Lung microvascular endothelial cell (primary cell): ENCODE measurements around the gene OR7A10. TPM values are rescaled to one million over a fixed set of nuclear protein-coding genes. Genes with fewer than 3 reads are reported as not detected.

ENCODE experiments used
- DNase-seq, 2 donors: peaks; one replicate each; pipeline versions ENCODE4 v3.0.0 to v3.0.0-alpha.2; 2010; ENCODE audit warnings: low read depth in 2 of 2
- total RNA-seq: library from RNA; depleted of rRNA; stranded (reverse); fragments of >200 nt; gene quantifications from 2 replicates; pipeline ENCODE4 v1.2.1, GENCODE V29; 2014

OR7A10 gene
- total RNA-seq = not detected in 2 replicates

GRCh38 chr19:14848822-14849221, at the start of gene OR7A10:
OR7A10 (minus strand) TSS chr19:14848922; CDS start chr19:14841877, 7,045 bp downstream.
- DNase-seq = no peak

DNA sequence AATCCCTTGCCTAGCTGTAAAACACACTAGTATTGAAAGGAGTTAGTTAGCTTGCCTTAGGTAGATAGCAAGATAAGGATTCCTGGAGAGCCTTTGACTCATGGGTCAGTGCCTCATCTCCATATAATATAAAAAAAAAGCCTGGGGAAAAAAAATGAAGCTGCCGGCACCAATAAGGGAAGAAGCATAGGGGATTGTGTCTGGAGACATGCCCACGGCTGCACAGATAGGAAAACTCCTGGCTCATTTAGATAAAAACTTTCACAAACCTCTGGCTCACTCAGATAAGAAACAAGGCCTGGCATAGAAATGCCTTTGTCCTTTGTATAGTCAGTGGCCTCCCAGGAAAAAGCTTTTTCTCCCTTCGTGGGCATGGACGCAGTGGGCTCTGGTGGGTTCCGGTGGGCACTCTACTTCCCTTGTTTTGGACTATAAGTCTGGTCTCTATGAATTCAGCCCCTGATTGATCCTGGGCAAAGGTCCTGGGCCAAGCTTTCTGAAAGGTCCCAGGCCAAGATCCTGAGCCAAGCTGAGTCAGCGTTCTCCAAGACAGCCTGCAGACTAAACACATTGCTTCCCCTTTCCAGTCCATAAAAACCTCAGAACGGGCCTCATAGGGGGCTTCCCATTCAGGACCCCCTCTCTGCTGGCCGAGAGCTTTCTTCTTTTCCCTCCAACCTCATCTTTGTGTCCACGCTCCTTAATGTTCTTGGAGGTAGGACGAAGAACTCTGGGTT, 42.1 kb upstream of the OR7A10 start:
- DNase-seq = no peak

DNA sequence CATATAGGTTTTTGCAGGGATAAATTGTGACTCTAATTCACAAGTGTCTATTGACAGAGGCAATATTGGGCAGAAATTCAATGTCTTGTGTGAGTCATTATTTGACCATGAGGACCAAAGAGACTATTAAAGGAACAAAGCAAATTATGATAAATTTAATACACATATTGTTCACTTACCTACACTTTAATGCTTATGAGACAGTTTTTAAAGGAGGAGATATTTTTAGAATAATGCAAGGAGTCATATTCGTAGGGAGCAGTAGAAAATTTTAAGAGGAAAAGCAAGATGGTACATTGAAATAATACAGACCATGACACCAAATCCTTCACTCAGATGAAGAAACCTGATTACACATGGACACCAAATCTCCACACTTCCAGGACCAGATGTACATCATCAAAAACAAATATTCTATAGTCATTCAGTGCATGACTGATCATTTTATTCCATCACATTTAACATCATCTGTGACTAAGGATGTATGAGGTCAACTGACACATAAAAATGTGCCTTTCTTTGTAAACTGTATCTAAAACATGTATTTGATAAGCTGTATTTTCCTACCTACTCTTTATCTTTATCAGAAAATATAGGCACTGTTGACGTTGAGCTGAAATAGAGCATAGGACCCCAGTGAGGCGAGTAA, 41.4 kb upstream of the OR7A10 start:
- no peak for DNase-seq

- DNase-seq = no peak
Observed at GRCh38 chr19:14886032-14886431, 37.3 kb upstream of the OR7A10 start, which contains the start of gene OR7A17. OR7A17 (minus strand) TSS chr19:14886132; CDS start chr19:14881355, 4,777 bp downstream.

- DNase-seq = peak; percentile 17 to 21
Observed at GRCh38 chr19:14871619-14872230, 23.0 kb upstream of the OR7A10 start.

DNA sequence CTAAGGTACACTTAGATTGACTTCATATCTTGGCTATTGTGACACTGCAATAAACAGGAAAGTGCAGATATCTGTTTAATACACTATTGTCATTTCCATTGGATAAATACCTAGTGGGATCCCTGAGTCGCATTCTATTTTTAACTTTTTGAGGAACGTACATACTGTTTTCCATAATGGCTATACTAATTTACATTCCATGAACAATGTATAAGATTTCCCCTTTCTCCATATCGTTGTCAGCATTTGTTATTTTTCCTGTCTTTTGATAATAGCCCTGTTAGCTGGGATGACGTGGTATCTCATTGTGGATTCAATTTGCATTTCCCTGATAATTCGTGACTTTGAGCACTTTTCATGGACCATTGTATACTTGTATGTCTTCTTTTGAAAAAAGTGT, 19.8 kb upstream of the OR7A10 start:
- DNase-seq = no peak

DNA sequence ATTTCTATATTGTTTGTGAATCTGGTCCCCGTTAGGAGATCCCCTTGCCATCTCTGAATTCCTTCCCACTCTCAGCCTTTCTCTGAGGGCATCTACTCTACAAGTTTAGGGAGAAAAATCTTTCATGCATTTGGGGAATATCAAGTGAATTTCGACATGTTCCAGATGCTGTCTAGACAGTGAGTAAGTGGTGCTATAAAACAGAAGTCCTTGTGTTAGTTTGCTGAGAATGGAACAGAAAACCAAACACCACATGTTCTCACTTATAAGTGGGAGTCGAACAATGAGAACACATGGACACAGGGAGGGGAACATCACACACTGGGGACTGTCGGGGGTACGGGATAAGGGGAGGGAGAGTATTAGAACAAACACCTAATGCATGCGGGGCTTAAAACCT, 5.1 kb downstream of the OR7A10 start:
- DNase-seq = no peak

DNA sequence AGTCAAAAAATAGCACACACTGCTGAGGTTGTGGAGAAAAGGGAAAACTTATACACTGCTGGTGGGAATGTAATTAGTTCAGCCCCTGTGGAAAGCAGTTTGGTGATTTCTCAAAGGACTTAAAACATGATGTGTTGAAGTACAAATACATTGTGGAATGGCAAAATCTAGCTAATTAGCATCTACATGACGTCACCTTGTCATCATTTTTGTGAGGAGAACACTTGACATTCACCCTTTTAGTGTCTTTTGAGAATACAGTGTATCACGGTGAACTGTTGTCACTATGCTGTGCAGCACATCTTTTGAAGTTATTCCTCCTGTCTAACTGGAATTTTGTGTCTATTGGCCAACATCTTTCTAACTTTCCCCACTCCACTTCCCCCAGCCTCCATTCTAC, 5.6 kb downstream of the OR7A10 start:
- DNase-seq = no peak

- DNase-seq = no peak
Observed at GRCh38 chr19:14840206-14840605, 8.5 kb downstream of the OR7A10 start.

GRCh38 chr19:14837391-14837790, 11.3 kb downstream of the OR7A10 start:
- DNase-seq = no peak

DNA sequence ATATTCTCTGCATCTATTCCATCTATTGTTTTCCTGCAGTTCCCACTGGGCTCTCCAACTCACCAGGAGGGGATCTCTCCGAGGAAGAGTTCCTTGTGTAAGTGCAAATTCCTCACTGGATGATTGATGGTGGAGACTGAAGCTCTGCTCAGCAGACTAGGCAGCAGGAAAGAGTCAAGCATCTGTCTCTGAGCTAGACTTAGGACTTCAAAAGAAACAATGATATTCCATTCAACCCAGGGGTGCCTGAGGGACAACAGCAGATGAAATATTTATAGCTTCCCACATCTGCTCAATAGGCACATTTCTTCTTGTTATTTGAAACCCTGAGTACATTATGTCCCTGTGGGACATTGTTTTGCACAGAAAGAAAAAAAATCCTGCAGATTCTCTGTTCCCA, 13.7 kb downstream of the OR7A10 start, which contains the start of the genes OR7A5 and OR7C1:
Gene OR7A5, minus strand, starts transcription at position 175 of the 400 bp plus-strand sequence. CDS start 6,944 bp downstream, outside the sequence.
Gene OR7C1, minus strand, starts transcription at position 175 of the 400 bp plus-strand sequence. CDS start 35,049 bp downstream, outside the sequence.
- DNase-seq = no peak

DNA sequence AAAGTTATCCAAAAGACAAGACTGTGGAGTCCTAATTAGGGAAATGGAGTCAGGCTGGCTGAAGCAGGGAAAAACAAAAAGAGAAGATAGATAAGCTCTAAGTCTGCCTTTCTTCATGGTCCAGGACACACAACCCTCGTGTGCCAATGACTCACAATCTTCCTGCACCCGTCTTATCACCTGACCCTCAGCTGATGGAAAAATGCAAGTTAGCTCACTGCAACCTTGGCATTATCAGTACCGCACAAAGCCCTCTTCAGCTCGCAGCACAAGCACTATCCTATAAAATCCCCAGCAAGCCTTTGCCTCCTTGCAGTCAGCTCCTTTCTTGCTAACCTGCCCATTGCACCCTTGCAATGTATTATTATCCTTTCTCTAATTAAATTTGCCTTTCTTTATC, 18.0 kb downstream of the OR7A10 start:
- DNase-seq = no peak

- no peak for DNase-seq
Observed at GRCh38 chr19:14826006-14826405, 22.7 kb downstream of the OR7A10 start.

- no peak for DNase-seq
Observed at GRCh38 chr19:14821937-14822336, 26.8 kb downstream of the OR7A10 start.

DNA sequence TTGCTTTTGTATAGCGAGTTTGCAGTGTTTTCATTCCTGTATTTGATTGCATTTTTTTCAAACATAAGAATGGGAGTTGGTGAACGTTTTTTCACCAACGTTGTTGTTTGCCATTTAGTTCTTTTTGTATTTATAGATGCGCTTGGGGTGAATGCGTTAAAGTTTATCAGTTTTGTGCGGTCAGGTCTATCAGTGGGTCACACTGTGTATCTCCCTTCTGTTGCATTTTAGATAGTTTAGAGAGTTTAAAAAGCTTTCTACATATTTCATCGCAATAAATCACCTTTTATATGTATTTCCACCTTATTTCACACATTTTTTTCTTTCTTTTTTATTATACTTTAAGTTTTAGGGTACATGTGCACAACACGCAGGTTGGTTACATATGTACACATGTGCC, 30.1 kb downstream of the OR7A10 start:
- no peak for DNase-seq

DNA sequence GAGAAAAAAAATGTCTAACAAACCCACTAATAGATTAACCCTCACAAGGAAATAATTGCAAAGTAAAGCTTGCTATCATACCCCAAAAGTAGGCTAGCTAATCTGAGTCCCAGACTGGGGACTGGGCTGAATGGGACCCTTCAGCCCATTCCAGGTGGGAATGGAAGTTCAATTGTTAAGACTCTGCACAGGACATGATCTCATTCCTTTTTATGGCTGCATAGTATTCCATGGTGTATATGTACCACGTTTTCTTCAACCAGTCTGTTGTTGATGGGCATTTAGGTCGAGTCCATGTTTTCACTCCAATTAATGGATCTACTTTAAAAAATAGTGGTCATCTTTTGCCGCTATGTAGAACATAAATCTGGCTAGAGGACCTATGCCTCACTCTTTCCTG, 31.7 kb downstream of the OR7A10 start:
- DNase-seq = no peak

- no peak for DNase-seq
Observed at GRCh38 chr19:14814982-14815652, 33.6 kb downstream of the OR7A10 start.

GRCh38 chr19:14809272-14810057, 39.3 kb downstream of the OR7A10 start:
- DNase-seq = peak in 1 of 2 donors; percentile 5

DNA sequence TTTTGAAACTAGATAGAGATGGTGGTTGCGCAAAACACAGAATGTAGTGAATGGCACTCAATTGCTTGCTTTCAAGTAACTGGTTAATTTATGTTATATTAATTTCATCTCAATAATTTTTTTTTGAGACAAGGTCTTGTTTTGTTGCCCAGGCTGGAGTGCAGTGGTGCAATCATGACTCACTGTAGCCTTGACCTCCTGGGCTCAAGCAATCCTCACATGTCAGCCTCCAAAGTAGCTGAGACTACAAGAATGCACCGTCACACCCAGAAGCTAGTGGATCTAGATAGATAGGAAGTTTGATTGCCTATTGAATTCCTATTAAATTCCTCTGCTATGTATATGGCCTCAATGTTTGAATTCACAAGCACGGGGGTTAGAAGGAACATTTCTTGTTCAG, 44.0 kb downstream of the OR7A10 start:
- no peak for DNase-seq

DNA sequence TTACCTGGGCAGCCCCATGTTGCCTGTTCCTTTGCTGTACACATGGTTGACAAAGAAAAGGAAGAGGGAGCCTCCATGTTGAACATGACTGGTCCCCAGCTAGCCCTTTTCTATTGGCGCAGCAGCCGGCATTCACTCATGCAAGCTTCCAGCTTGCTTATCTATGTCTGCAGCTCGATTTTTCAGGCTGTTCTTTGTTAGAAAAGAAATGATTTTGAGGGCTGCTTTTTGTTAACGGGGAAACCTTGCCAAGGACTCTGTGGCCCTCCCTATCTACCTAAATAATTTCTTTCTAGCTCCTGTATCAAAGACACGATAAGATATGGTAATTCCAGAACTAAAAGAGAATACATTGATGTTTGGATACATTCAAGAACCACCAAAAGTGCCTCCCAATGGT, 50.0 kb downstream of the OR7A10 start:
- DNase-seq = no peak

DNA sequence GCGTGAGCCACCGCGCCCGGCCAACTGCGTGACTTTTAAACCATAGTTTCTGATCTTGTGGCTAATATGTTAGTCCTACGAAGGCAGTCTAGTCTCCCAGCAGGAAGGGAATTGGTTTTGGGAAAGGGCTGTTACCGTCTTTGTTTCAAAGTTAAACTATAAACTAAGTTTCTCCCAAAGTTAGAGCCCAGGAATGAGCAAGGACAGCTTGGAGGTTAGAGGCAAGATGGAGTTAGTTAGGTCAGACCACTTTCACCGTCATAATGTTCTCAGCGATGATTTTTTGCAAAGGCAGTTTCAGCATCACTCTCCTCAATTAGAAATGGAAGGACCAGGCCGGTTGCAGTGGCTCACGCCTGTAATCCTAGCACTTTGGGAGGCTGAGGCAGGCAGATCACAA, 52.7 kb downstream of the OR7A10 start:
- no peak for DNase-seq
